LNCAP (cell line): ENCODE data around the gene HAPLN2.

Source experiments
- CTCF ChIP-seq: fragments of 450-650 bp; IDR thresholded peaks from 2 replicates; pipeline ENCODE4 v1.5.1; 2017; ENCODE audit warnings: mild to moderate bottlenecking

Gene HAPLN2

GRCh38 chr1:156642265-156643048, 23.2 kb downstream of the HAPLN2 start:
- no peak for TF ChIP-seq CTCF

GRCh38 chr1:156643049-156643777, 24.0 kb downstream of the HAPLN2 start:
- TF ChIP-seq CTCF: no peak

GRCh38 chr1:156643778-156644092, 24.5 kb downstream of the HAPLN2 start:
- no peak for TF ChIP-seq CTCF

GRCh38 chr1:156644146-156644545, 24.9 kb downstream of the HAPLN2 start:
- no peak for TF ChIP-seq CTCF

- TF ChIP-seq CTCF: no peak
Observed at GRCh38 chr1:156644640-156645039, 25.4 kb downstream of the HAPLN2 start.

- no peak for TF ChIP-seq CTCF
Observed at GRCh38 chr1:156645056-156645455, 25.8 kb downstream of the HAPLN2 start.

- TF ChIP-seq CTCF: no peak
Observed at GRCh38 chr1:156645666-156646065, 26.5 kb downstream of the HAPLN2 start.
